DOHH2 (cell line): Measurements from ENCODE around the gene LIMS2.

Experiments used
- H3F3A ChIP-seq: fragments of 200-600 bp; sonication (generic), shearing (Covaris generic); 2 replicates; pipeline ENCODE4 v1.6.0; 2016; ENCODE audit warnings: antibody characterized with exemption, mild to moderate bottlenecking; ENCODE audit not compliant: control insufficient read depth, insufficient read depth
- H3K27ac ChIP-seq: fragments of 200-600 bp; sonication (generic); 2 replicates; pipeline ENCODE4 v1.5.1; 2014; ENCODE audit warnings: low read depth, mild to moderate bottlenecking, low read length, moderate library complexity
- H3K27me3 ChIP-seq: fragments of 200-600 bp; sonication (generic); 2 replicates; pipeline ENCODE4 v1.6.1; 2014; ENCODE audit warnings: mild to moderate bottlenecking, low read length, mixed read lengths; ENCODE audit not compliant: control insufficient read depth
- H3K36me3 ChIP-seq: fragments of 200-600 bp; sonication (generic); 2 replicates; pipeline ENCODE4 v1.6.1; 2014; ENCODE audit warnings: mild to moderate bottlenecking, low read length, moderate library complexity, mixed read lengths; ENCODE audit not compliant: control insufficient read depth
- H3K4me1 ChIP-seq: fragments of 200-600 bp; sonication (generic); 2 replicates; pipeline ENCODE4 v1.6.1; 2014; ENCODE audit warnings: mild to moderate bottlenecking, low read length, mixed read lengths; ENCODE audit not compliant: control insufficient read depth
- H3K4me2 ChIP-seq: fragments of 200-600 bp; sonication (generic); 2 replicates; pipeline ENCODE4 v1.6.0; 2014; ENCODE audit warnings: mild to moderate bottlenecking, low read length, moderate library complexity
- H3K4me3 ChIP-seq: fragments of 200-600 bp; sonication (generic); 2 replicates; pipeline ENCODE4 v1.5.1; 2014; ENCODE audit warnings: mild to moderate bottlenecking, low read length, mixed read lengths
- H3K79me2 ChIP-seq: fragments of 200-600 bp; sonication (generic); 2 replicates; pipeline ENCODE4 v1.6.1; 2014; ENCODE audit warnings: mild to moderate bottlenecking, low read length, mixed read lengths; ENCODE audit not compliant: control insufficient read depth
- H3K9me2 ChIP-seq: fragments of 200-600 bp; sonication (generic); replicated peaks from 2 replicates; pipeline ENCODE4 v1.6.1; 2014; ENCODE audit warnings: mild to moderate bottlenecking, low read length, mixed read lengths; ENCODE audit not compliant: control insufficient read depth
- H3K9me3 ChIP-seq: fragments of 200-600 bp; sonication (generic); 2 replicates; pipeline ENCODE4 v1.6.1; 2014; ENCODE audit warnings: antibody characterized with exemption, low read length, mixed read lengths; ENCODE audit not compliant: control insufficient read depth, insufficient read depth
- H4K20me1 ChIP-seq: fragments of 200-600 bp; sonication (generic); 2 replicates; pipeline ENCODE4 v1.6.0; 2014; ENCODE audit warnings: low read depth, mild to moderate bottlenecking, antibody characterized with exemption, low read length, moderate library complexity; ENCODE audit not compliant: control insufficient read depth, insufficient read depth
- EZH2phosphoT487 ChIP-seq: fragments of 200-600 bp; sonication (generic); IDR thresholded peaks from 2 replicates; pipeline ENCODE4 v1.6.1; 2017; ENCODE audit warnings: borderline replicate concordance, mild to moderate bottlenecking, antibody characterized with exemption, low read length, moderate library complexity, mixed read lengths
- TF ChIP-seq, protein P1 (sequence below): fragments of 200-600 bp; sonication (generic); IDR thresholded peaks from one replicate; pipeline ENCODE4 v1.5.1; 2014; ENCODE audit warnings: antibody characterized with exemption, mild to moderate bottlenecking, low read depth, low read length; ENCODE audit not compliant: poor library complexity, severe bottlenecking

Gene LIMS2

DNA sequence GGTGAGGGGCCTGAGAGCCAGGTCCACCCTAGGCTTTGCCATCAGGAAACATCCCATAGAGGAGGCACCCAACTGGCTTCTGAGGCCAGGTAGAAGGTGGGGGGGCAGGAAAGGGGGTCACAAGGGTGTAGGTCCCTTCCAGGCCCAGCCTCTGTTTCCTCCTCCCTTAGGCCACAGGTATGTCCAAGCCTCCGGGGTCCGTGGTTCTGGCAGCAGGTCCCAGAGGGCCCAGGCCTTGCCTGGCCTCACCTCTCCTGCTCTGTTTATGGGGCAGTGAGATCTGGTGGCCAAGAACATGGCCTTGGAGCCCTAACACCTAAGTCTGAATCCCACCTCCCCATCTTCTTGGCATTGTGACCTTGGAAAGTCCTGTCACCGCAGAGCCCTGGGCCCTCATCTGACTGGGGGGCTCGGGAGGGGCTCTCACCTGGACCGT lies 51.0 kb downstream of the LIMS2 start:
- Histone ChIP-seq H3K27ac (no peak overlapping the region), H3K79me2 (no peaks in the 10 kb centered on the region), H3K4me1 (peaks cover 38% of the 10 kb centered on the region)

GRCh38 chr2:127623388-127624319 lies 51.7 kb downstream of the LIMS2 start:
- Histone ChIP-seq H3K36me3 (no peaks in the 10 kb centered on the region), H3K4me2 (no peak overlapping the region), H3K27ac (no peak overlapping the region), H3K27me3 (no peaks in the 10 kb centered on the region), H3K9me2 (no peaks in the 10 kb centered on the region), H3K4me3 (no peak overlapping the region), H3K79me2 (no peaks in the 10 kb centered on the region), H3K4me1 (peaks cover 38% of the 10 kb centered on the region), H4K20me1 (no peaks in the 10 kb centered on the region), H3K9me3 (no peaks in the 10 kb centered on the region), H3F3A (no peaks in the 10 kb centered on the region)
- no peak for TF ChIP-seq EZH2phosphoT487
- TF ChIP-seq, protein P1, sequence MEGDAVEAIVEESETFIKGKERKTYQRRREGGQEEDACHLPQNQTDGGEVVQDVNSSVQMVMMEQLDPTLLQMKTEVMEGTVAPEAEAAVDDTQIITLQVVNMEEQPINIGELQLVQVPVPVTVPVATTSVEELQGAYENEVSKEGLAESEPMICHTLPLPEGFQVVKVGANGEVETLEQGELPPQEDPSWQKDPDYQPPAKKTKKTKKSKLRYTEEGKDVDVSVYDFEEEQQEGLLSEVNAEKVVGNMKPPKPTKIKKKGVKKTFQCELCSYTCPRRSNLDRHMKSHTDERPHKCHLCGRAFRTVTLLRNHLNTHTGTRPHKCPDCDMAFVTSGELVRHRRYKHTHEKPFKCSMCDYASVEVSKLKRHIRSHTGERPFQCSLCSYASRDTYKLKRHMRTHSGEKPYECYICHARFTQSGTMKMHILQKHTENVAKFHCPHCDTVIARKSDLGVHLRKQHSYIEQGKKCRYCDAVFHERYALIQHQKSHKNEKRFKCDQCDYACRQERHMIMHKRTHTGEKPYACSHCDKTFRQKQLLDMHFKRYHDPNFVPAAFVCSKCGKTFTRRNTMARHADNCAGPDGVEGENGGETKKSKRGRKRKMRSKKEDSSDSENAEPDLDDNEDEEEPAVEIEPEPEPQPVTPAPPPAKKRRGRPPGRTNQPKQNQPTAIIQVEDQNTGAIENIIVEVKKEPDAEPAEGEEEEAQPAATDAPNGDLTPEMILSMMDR, result no peak

More for the DNA sequence above, 51.0 kb downstream of the LIMS2 start:
- Histone ChIP-seq H3K36me3 (no peaks in the 10 kb centered on the region), H3F3A (no peaks in the 10 kb centered on the region), H4K20me1 (no peaks in the 10 kb centered on the region), H3K9me3 (no peaks in the 10 kb centered on the region), H3K4me2 (no peak overlapping the region), H3K9me2 (no peaks in the 10 kb centered on the region), H3K4me3 (no peak overlapping the region), H3K27me3 (no peaks in the 10 kb centered on the region)
- TF ChIP-seq EZH2phosphoT487, result no peak
- TF ChIP-seq, protein P1, result no peak

- H3K9me3 ChIP-seq, result no peaks in the 10 kb centered on the region
- no peaks in the 10 kb centered on the region for H3F3A ChIP-seq
- H3K4me1 ChIP-seq, result peaks cover 38% of the 10 kb centered on the region
- no peaks in the 10 kb centered on the region for H3K79me2 ChIP-seq
- no peak overlapping the region for H3K4me2 ChIP-seq
- no peaks in the 10 kb centered on the region for H4K20me1 ChIP-seq
- no peak overlapping the region for H3K27ac ChIP-seq
- H3K4me3 ChIP-seq, result no peak overlapping the region
- H3K36me3 ChIP-seq, result no peaks in the 10 kb centered on the region
- no peaks in the 10 kb centered on the region for H3K9me2 ChIP-seq
- TF ChIP-seq, protein P1, result no peak
- TF ChIP-seq EZH2phosphoT487, result no peak
- H3K27me3 ChIP-seq, result no peaks in the 10 kb centered on the region
Measured at GRCh38 chr2:127622561-127623387, 52.6 kb downstream of the LIMS2 start.
